HG03103 (cell line): ENCODE measurements around the gene ZNF700.
"Not testable (repeated sequence)": the region's sequence is repeated elsewhere in the genome, so short reads cannot be mapped to it uniquely, and the experiment has no call there.

Experiments used
- ATAC-seq: cut with Tn5 transposase; IDR thresholded peaks from one replicate; pipeline ENCODE4 v1.9.1; 2021; ENCODE audit warnings: low read depth; ENCODE audit not compliant: unreplicated experiment

ZNF700 gene

GRCh38 chr19:11935829-11936228 is 10.9 kb downstream of the ZNF700 start:
- not testable (repeated sequence) for ATAC-seq

GRCh38 chr19:11938383-11938782 is 13.5 kb downstream of the ZNF700 start:
- ATAC-seq, result not testable (repeated sequence)

- ATAC-seq, result not testable (repeated sequence)
These were observed 16.5 kb downstream of the ZNF700 start for GRCh38 chr19:11941361-11941887.

- no peak for ATAC-seq
These were observed 17.3 kb downstream of the ZNF700 start for GRCh38 chr19:11942008-11942842.

- ATAC-seq, result no peak
These were observed 17.9 kb downstream of the ZNF700 start for GRCh38 chr19:11942843-11943108.

GRCh38 chr19:11944656-11945055 is 19.7 kb downstream of the ZNF700 start:
- ATAC-seq, result no peak

- no peak for ATAC-seq
These were observed 23.7 kb downstream of the ZNF700 start for GRCh38 chr19:11948646-11949045.

- no peak for ATAC-seq
These were observed 24.3 kb downstream of the ZNF700 start for GRCh38 chr19:11949201-11949600.

GRCh38 chr19:11949614-11950080 is 24.7 kb downstream of the ZNF700 start:
- not testable (repeated sequence) for ATAC-seq

GRCh38 chr19:11950312-11950711 is 25.4 kb downstream of the ZNF700 start:
- ATAC-seq, result no peak

- ATAC-seq, result no peak
These were observed 38.9 kb downstream of the ZNF700 start for GRCh38 chr19:11963566-11964355.

- peak; percentile 17 for ATAC-seq
These were observed 39.6 kb downstream of the ZNF700 start for GRCh38 chr19:11964496-11964857.

- ATAC-seq, result peak; percentile 74
These were observed 40.1 kb downstream of the ZNF700 start, which contains the start of gene ZNF763 for GRCh38 chr19:11964858-11965645. TSS of gene ZNF763 (plus strand) at chr19:11965040. CDS start at chr19:11965209, 169 bp downstream.

- ATAC-seq, result no peak
These were observed 45.3 kb downstream of the ZNF700 start for GRCh38 chr19:11970174-11970573.

- ATAC-seq, result no peak
These were observed 46.1 kb downstream of the ZNF700 start for GRCh38 chr19:11971041-11971440.

- no peak for ATAC-seq
These were observed 48.3 kb downstream of the ZNF700 start for GRCh38 chr19:11973019-11973810.

GRCh38 chr19:11978492-11979100 is 53.7 kb downstream of the ZNF700 start:
- ATAC-seq, result no peak

- no peak for ATAC-seq
These were observed 54.6 kb downstream of the ZNF700 start for GRCh38 chr19:11979527-11979926.

GRCh38 chr19:11982526-11982925 is 57.6 kb downstream of the ZNF700 start:
- no peak for ATAC-seq
